NB4 (cell line): ENCODE data around the gene RAI14.
"Not testable (repeated sequence)": the region's sequence is repeated elsewhere in the genome, so short reads cannot be mapped to it uniquely, and the experiment has no call there.

Experiments
- DNase-seq: peaks from one replicate; pipeline ENCODE4 v3.0.0; 2010; ENCODE audit warnings: low read depth
- H3K4me3 ChIP-seq: one replicate; pipeline ENCODE4 v1.5.1; 2011; ENCODE audit warnings: mild to moderate bottlenecking, low read depth, low read length, moderate library complexity
- CTCF ChIP-seq: IDR thresholded peaks from one replicate; pipeline ENCODE4 v1.5.1; 2012; ENCODE audit warnings: low read depth, low read length
- MAX ChIP-seq: IDR thresholded peaks from 2 replicates; pipeline ENCODE4 v1.6.1; 2011; ENCODE audit warnings: low read depth, low read length
- MYC ChIP-seq: IDR thresholded peaks from 2 replicates; pipeline ENCODE4 v1.6.1; 2011; ENCODE audit warnings: low read depth, low read length
- POLR2A ChIP-seq: IDR thresholded peaks from 2 replicates; pipeline ENCODE4 v1.6.1; 2011; ENCODE audit warnings: mild to moderate bottlenecking; ENCODE audit not compliant: insufficient read length; ENCODE audit errors: extremely low read depth

RAI14 gene

GRCh38 chr5:34774139-34774538, 118.0 kb downstream of the RAI14 start:
- TF ChIP-seq MYC (no peak), CTCF (no peak), POLR2A (no peak), MAX (no peak)
- DNase-seq = no peak
- H3K4me3 ChIP-seq = no peak overlapping the region

- H3K4me3 ChIP-seq, DNase-seq: not testable (repeated sequence)
These were observed 118.5 kb downstream of the RAI14 start for GRCh38 chr5:34774678-34775077.

- H3K4me3 ChIP-seq = no peak overlapping the region
- no peak for DNase-seq
- TF ChIP-seq MAX (no peak), POLR2A (no peak)
These were observed 119.8 kb downstream of the RAI14 start for GRCh38 chr5:34775886-34776285.

- no peak for DNase-seq
- TF ChIP-seq MYC (no peak), MAX (no peak), POLR2A (no peak), CTCF (no peak)
These were observed 122.1 kb downstream of the RAI14 start for GRCh38 chr5:34778091-34778850.

GRCh38 chr5:34783892-34784291, 127.8 kb downstream of the RAI14 start:
- H3K4me3 ChIP-seq, DNase-seq: not testable (repeated sequence)

More at GRCh38 chr5:34778091-34778850, 122.1 kb downstream of the RAI14 start:
- H3K4me3 ChIP-seq = no peak overlapping the region

- TF ChIP-seq CTCF = no peak
- H3K4me3 ChIP-seq = no peak overlapping the region
- no peak for DNase-seq
These were observed 130.9 kb downstream of the RAI14 start for GRCh38 chr5:34787035-34787434.

GRCh38 chr5:34789021-34789531, 132.9 kb downstream of the RAI14 start:
- no peak overlapping the region for H3K4me3 ChIP-seq
- no peak for TF ChIP-seq MYC
- peak; percentile 4 for DNase-seq

GRCh38 chr5:34789639-34790038, 133.5 kb downstream of the RAI14 start:
- TF ChIP-seq CTCF (no peak), POLR2A (no peak), MAX (no peak), MYC (no peak)
- no peak overlapping the region for H3K4me3 ChIP-seq
- no peak for DNase-seq
